Ovary (tissue), 9 donors: ENCODE data around the gene CACNA1S. TPM values are rescaled to one million over a fixed set of nuclear protein-coding genes. Genes with fewer than 3 reads are reported as not detected.

ENCODE experiments used
- DNase-seq, 5 donors: peaks; one replicate each; pipeline ENCODE4 v3.0.0-alpha.2; 2019 to 2020
- H3K27ac ChIP-seq, 2 donors: fragments of 200-600 bp; one replicate each; pipeline versions ENCODE4 v1.5.1 to v1.8.0; 2019 to 2022
- H3K27me3 ChIP-seq: fragments of 200-600 bp; one replicate; pipeline ENCODE4 v1.8.0; 2022
- H3K36me3 ChIP-seq: fragments of 200-600 bp; sonication (generic); one replicate; pipeline ENCODE4 v1.5.1; 2019
- H3K4me1 ChIP-seq: one replicate; pipeline ENCODE4 v1.8.1; 2013; ENCODE audit warnings: mild to moderate bottlenecking, moderate library complexity; ENCODE audit not compliant: insufficient read depth
- H3K4me3 ChIP-seq: fragments of 200-600 bp; sonication (generic); one replicate; pipeline ENCODE4 v1.5.1; 2017
- H3K9me3 ChIP-seq, 2 donors: fragments of 200-600 bp in 1 of 2; sonication (generic) in 1 of 2; one replicate each; pipeline versions ENCODE4 v1.5.1 to v1.8.1; 2013 to 2019; ENCODE audit warnings: mild to moderate bottlenecking in 1 of 2, moderate library complexity in 1 of 2
- EP300 ChIP-seq: sonication (generic); formaldehyde crosslinking; IDR thresholded peaks from one replicate; pipeline ENCODE4 v1.6.1; 2017; ENCODE audit warnings: antibody characterized with exemption
- POLR2A ChIP-seq: fragments of 450-650 bp; IDR thresholded peaks from one replicate; pipeline ENCODE4 v1.6.1; 2017; ENCODE audit warnings: antibody characterized with exemption, mild to moderate bottlenecking, moderate library complexity
- WGBS, 3 donors: extraction: QIAGEN DNeasy Blood & Tissue Kit in 1 of 3; methylation state at CpG; one replicate each; pipeline versions ENCODE4 v1.1.5 to v1.1.7; 2013 to 2017; 5-methylcytosine and 5-hydroxymethylcytosine counted together
- intact Hi-C, 4 donors: fragments of 100-400 bp; cut with DNase I; formaldehyde crosslinking; loops; one replicate each; pipeline versions ENCODE4 v1.11.0 to v1.15.1; 2022 to 2023
- polyA plus RNA-seq, 2 donors: library from polyadenylated mRNA; stranded (reverse); fragments of 200-250 nt in 1 of 2; fragments of 350-450 nt in 1 of 2; fragmentation: Illumina TruSeq in 1 of 2; extraction: RNeasy Lipid Tissue Mini Kit (QIAGEN cat#74804) in 1 of 2; gene quantifications; one replicate each; pipeline ENCODE4 v1.2.3, GENCODE V29; 2013 to 2014
- total RNA-seq, 7 donors: library from RNA; depleted of rRNA in 2 of 7; stranded (reverse); fragments of >200 nt in 2 of 7; fragmentation: NEBNext Ultra II Directional in 3 of 7; extraction: Animal tissue kit (Norgen Biotek cat#: 25700) in 3 of 7; gene quantifications; one replicate each; pipeline versions ENCODE4 v1.1.0 to v1.2.4, GENCODE V29; 2016 to 2023
- TF ChIP-seq, protein P1 (sequence below), 3 donors: fragments of 450-650 bp in 2 of 3; fragments of 200-600 bp in 1 of 3; IDR thresholded peaks; one replicate each; pipeline versions ENCODE4 v1.5.1 to v1.8.0; 2016 to 2022; ENCODE audit warnings: antibody characterized with exemption in 3 of 3, mild to moderate bottlenecking in 1 of 3
- donor health status: DM: no; HTN: no; CAD: no; lungs with moderate emphysema.
- donor health status: DM: no; HTN: no; CAD: no.
- donor health status: Bipolar disorder and iron deficiency.
- donor health status: DM: yes; HTN: yes; CAD: no.
- donor health status: DM: no; HTN: no; CAD: no.
- donor health status: DM: yes; HTN: yes; CAD: no.

Gene CACNA1S
- total and polyA plus RNA-seq, 9 donors, result 0.01 to 0.05 (median 0.05) TPM; not detected in 6

DNA sequence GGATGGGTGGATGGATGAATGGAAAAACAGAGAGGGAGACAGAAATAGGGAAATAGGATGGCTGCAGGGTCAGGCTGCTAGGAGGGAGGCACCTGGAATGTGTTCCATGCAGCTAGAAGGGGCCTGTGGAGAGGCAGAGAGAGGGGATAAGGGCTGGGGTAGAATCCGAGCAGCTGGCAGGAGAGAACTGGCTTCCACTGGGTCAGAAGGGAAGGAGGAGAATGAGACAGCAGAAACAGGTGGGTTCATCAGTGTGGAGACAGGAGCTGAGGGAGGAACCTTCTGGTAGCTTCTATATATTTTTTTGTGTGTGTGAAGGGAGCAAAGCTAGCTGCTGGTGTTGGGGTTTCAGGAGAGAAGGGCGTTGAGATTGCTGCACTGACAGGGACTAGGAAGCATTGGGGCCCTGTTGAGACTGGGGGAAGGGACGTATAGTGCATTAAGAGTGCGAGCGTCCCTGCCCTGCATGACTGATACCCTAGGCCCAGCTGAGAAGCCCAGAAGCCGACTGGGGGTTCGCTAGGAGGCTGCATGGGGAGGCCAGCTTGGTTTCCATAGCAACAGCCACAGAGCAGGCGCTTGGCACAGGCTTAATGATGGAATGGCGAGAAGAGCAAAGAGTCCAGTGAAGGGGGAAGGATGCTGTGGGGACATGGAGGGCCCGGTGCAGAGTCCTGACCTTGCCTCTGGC, 73.9 kb downstream of the CACNA1S start:
- no peak for TF ChIP-seq EP300
- TF ChIP-seq, protein P1, sequence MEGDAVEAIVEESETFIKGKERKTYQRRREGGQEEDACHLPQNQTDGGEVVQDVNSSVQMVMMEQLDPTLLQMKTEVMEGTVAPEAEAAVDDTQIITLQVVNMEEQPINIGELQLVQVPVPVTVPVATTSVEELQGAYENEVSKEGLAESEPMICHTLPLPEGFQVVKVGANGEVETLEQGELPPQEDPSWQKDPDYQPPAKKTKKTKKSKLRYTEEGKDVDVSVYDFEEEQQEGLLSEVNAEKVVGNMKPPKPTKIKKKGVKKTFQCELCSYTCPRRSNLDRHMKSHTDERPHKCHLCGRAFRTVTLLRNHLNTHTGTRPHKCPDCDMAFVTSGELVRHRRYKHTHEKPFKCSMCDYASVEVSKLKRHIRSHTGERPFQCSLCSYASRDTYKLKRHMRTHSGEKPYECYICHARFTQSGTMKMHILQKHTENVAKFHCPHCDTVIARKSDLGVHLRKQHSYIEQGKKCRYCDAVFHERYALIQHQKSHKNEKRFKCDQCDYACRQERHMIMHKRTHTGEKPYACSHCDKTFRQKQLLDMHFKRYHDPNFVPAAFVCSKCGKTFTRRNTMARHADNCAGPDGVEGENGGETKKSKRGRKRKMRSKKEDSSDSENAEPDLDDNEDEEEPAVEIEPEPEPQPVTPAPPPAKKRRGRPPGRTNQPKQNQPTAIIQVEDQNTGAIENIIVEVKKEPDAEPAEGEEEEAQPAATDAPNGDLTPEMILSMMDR (IDR thresholded peaks at IDR 0.05), result no peak
- no peak for TF ChIP-seq POLR2A
- Histone ChIP-seq H3K27ac (no peak overlapping the region), H3K27me3 (no peaks in the 10 kb centered on the region), H3K9me3 (no peaks in the 10 kb centered on the region), H3K4me1 (no peaks in the 10 kb centered on the region), H3K36me3 (no peaks in the 10 kb centered on the region), H3K4me3 (no peak overlapping the region)
- intact Hi-C loops, result no loop called here
- 88 to 91% (median 91%) methylated on average over 10 of the region's 10 CpGs for WGBS, 3 donors
- DNase-seq, result no peak

DNA sequence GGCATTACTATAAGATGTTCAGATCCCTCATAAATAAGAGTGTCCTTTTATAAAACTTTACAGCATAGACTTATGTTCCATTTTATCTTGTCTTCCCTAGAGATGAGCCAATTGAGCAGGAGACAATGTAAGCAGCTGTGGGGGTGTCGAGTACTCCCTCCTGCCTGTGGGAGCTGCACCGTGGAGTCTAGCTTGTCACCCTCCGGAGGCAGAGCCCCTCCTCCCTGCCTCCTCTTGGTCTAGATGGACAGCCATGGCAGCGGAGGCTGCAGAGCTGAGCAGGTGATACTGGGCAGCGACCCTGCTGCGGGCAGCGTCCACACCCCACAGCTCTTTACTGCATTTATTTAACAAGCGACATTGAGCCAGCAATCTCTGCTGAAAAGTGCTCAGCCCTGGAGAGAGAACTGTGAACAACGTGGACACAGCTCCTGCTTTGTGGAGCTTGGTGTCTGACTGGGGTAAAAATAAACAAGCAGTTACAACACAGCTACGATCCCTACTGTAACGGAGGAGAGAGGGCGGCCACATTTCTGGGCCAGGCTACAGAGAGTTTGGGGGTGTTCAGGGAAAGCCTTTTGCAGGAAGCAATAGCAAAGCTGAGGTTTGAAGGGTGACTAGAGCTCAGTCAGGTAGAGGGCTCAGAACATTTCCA, 75.9 kb downstream of the CACNA1S start:
- no peaks in the 10 kb centered on the region for H3K9me3 ChIP-seq
- TF ChIP-seq, protein P1 (IDR thresholded peaks at IDR 0.05), result no peak
- TF ChIP-seq POLR2A (no peak), EP300 (no peak)
- H3K4me1 ChIP-seq, result no peaks in the 10 kb centered on the region
- intact Hi-C loops, result no loop called here
- H3K27ac ChIP-seq, result no peak overlapping the region
- H3K36me3 ChIP-seq, result no peaks in the 10 kb centered on the region
- H3K4me3 ChIP-seq, result no peak overlapping the region
- H3K27me3 ChIP-seq, result no peaks in the 10 kb centered on the region
- 45 to 64% (median 53%) methylated on average over 12 of the region's 12 CpGs for WGBS, 3 donors
- DNase-seq, result no peak

DNA sequence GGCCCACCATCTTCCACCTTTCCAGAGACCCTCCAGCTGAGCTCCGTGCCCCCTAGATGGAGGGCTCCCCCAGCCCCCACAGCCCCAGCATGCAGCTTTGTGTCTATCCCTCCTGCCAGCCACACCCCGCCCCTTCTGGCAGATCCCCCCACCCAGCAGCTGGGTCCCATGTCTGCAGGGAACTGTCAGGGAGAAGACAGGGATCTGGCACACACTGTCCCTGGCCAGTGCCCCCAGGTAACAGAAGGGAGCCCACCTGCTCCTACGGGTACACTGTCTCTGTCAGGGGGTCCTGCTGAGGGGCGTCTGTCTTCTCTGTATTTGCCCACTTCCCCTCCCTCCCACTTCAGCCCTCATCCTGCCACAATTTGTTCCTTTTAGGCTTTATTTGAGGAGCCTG, 77.6 kb downstream of the CACNA1S start:
- intact Hi-C loops, result no loop called here
- Histone ChIP-seq H3K27me3 (no peaks in the 10 kb centered on the region), H3K4me3 (no peak overlapping the region), H3K4me1 (no peaks in the 10 kb centered on the region), H3K27ac (no peak overlapping the region), H3K36me3 (no peaks in the 10 kb centered on the region), H3K9me3 (no peaks in the 10 kb centered on the region)
- DNase-seq, result no peak
- TF ChIP-seq EP300 (no peak), POLR2A (no peak)
- TF ChIP-seq, protein P1 (IDR thresholded peaks at IDR 0.05), result no peak
- 73 to 82% (median 80%) methylated on average over 3 to 4 of the region's 4 CpGs for WGBS, 3 donors

DNA sequence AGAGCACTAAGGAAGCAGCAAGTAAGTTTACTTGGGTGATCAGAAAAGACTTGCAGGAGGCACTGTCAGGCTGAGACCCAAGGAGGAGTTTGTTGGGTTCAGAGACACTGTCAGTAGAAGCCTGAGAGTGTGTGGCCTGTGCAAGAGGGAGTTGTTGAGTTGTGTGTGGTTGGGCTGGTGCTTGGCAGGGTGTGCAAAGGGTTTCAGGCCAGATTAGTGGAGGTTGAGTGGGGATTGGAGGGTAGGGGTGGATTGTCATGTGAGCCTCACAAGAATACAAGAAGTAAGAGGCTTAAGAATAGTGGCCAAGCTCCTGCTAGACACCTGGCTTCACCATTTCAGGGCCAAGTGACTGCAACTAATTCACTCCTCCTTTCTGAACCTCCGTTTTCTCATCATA, 79.8 kb downstream of the CACNA1S start:
- Histone ChIP-seq H3K4me3 (no peak overlapping the region), H3K27ac (no peak overlapping the region), H3K9me3 (no peaks in the 10 kb centered on the region), H3K4me1 (no peaks in the 10 kb centered on the region), H3K36me3 (no peaks in the 10 kb centered on the region), H3K27me3 (no peaks in the 10 kb centered on the region)
- intact Hi-C loops, result no loop called here
- 90 to 98% (median 97%) methylated on average over 1 of the region's 1 CpG for WGBS, 3 donors
- DNase-seq, result no peak
- TF ChIP-seq, protein P1 (IDR thresholded peaks at IDR 0.05), result no peak
- no peak for TF ChIP-seq EP300
